ENCODE data around the gene NDST1.

DNA sequence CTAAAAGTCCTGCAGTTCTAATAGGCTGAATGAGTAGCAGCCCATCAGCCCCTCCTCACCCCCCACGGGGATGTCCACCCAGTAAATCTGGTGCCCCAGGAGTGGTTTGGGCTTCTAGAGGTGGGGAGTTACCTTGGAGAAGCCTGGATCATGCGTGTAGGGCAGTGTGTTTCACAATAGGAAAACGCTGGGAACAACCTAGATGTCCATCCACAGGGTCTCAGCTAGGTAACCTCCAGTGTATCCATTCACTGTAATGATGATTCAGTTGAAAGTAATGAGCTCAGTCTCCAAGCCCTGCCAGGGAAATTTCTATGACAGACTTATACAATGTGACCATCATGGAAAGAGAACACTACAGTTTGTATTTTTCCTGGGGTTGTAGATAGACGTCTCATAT, 51.8 kb downstream of the NDST1 start:
- TF ChIP-seq EZH2phosphoT487 (conservative IDR thresholded peaks at IDR 0.05; ENCODE audit: low read length) = no peak
- TF ChIP-seq, protein P1, sequence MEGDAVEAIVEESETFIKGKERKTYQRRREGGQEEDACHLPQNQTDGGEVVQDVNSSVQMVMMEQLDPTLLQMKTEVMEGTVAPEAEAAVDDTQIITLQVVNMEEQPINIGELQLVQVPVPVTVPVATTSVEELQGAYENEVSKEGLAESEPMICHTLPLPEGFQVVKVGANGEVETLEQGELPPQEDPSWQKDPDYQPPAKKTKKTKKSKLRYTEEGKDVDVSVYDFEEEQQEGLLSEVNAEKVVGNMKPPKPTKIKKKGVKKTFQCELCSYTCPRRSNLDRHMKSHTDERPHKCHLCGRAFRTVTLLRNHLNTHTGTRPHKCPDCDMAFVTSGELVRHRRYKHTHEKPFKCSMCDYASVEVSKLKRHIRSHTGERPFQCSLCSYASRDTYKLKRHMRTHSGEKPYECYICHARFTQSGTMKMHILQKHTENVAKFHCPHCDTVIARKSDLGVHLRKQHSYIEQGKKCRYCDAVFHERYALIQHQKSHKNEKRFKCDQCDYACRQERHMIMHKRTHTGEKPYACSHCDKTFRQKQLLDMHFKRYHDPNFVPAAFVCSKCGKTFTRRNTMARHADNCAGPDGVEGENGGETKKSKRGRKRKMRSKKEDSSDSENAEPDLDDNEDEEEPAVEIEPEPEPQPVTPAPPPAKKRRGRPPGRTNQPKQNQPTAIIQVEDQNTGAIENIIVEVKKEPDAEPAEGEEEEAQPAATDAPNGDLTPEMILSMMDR (IDR thresholded peaks at IDR 0.05; ENCODE audit: insufficient read depth, low read length, poor library complexity, severe bottlenecking) = no peak
